Measurements from ENCODE around the gene CLCF1. TPM values are rescaled to one million over a fixed set of nuclear protein-coding genes. Genes with fewer than 3 reads are reported as not detected.

The CLCF1 gene
- total RNA-seq, 1 donor from 2014 or later = not detected

- Mint-ChIP-seq H3K27ac (ENCODE audit: unreplicated experiment) (no peak overlapping the region), H3K27me3 (ENCODE audit: unreplicated experiment) (peaks cover 20% of the 10 kb centered on the region), H3K36me3 (ENCODE audit: unreplicated experiment) (no peaks in the 10 kb centered on the region), H3K9me3 (ENCODE audit: unreplicated experiment) (no peaks in the 10 kb centered on the region), H3K4me1 (ENCODE audit: low read depth, unreplicated experiment) (peaks cover 6% of the 10 kb centered on the region), H3K4me3 (ENCODE audit: unreplicated experiment) (peak overlapping the region; percentile 46)
- DNase-seq = no peak
- no peak for TF ChIP-seq CTCF (IDR thresholded peaks at IDR 0.05; ENCODE audit: partially characterized antibody, unreplicated experiment)
These were observed 43.3 kb upstream of the CLCF1 start for GRCh38 chr11:67416416-67417335.

GRCh38 chr11:67415501-67416304 lies 42.3 kb upstream of the CLCF1 start, which contains the start of gene CARNS1:
TSS of gene CARNS1 (plus strand) at chr11:67415678. CDS start at chr11:67416200, 522 bp downstream.
- TF ChIP-seq CTCF (IDR thresholded peaks at IDR 0.05; ENCODE audit: partially characterized antibody, unreplicated experiment) = no peak
- peaks cover 19% of the 10 kb centered on the region for H3K27me3 Mint-ChIP-seq (ENCODE audit: unreplicated experiment)
- no peaks in the 10 kb centered on the region for H3K9me3 Mint-ChIP-seq (ENCODE audit: unreplicated experiment)
- H3K4me3 Mint-ChIP-seq (ENCODE audit: unreplicated experiment) = peak within 1 kb of the TSS; percentile 19
- H3K27ac Mint-ChIP-seq (ENCODE audit: unreplicated experiment) = no peak within 1 kb of the TSS
- H3K4me1 Mint-ChIP-seq (ENCODE audit: low read depth, unreplicated experiment) = peaks cover 6% of the 10 kb centered on the region
- no peak for DNase-seq
- no peaks in the 10 kb centered on the region for H3K36me3 Mint-ChIP-seq (ENCODE audit: unreplicated experiment)

GRCh38 chr11:67413266-67413849 lies 40.0 kb upstream of the CLCF1 start:
- no peaks in the 10 kb centered on the region for H3K9me3 Mint-ChIP-seq (ENCODE audit: unreplicated experiment)
- no peak for DNase-seq
- H3K4me1 Mint-ChIP-seq (ENCODE audit: low read depth, unreplicated experiment) = peaks cover 6% of the 10 kb centered on the region
- no peaks in the 10 kb centered on the region for H3K36me3 Mint-ChIP-seq (ENCODE audit: unreplicated experiment)
- peaks cover 19% of the 10 kb centered on the region for H3K27me3 Mint-ChIP-seq (ENCODE audit: unreplicated experiment)
- H3K27ac Mint-ChIP-seq (ENCODE audit: unreplicated experiment) = peak overlapping the region; percentile 55
- peak overlapping the region; percentile 44 for H3K4me3 Mint-ChIP-seq (ENCODE audit: unreplicated experiment)
- no peak for TF ChIP-seq CTCF (IDR thresholded peaks at IDR 0.05; ENCODE audit: partially characterized antibody, unreplicated experiment)

GRCh38 chr11:67412495-67413179 lies 39.2 kb upstream of the CLCF1 start:
- H3K36me3 Mint-ChIP-seq (ENCODE audit: unreplicated experiment) = no peaks in the 10 kb centered on the region
- H3K4me3 Mint-ChIP-seq (ENCODE audit: unreplicated experiment) = no peak overlapping the region
- H3K27ac Mint-ChIP-seq (ENCODE audit: unreplicated experiment) = no peak overlapping the region
- no peaks in the 10 kb centered on the region for H3K9me3 Mint-ChIP-seq (ENCODE audit: unreplicated experiment)
- TF ChIP-seq CTCF (IDR thresholded peaks at IDR 0.05; ENCODE audit: partially characterized antibody, unreplicated experiment) = no peak
- no peak for DNase-seq
- peaks cover 15% of the 10 kb centered on the region for H3K27me3 Mint-ChIP-seq (ENCODE audit: unreplicated experiment)
- H3K4me1 Mint-ChIP-seq (ENCODE audit: low read depth, unreplicated experiment) = peaks cover 6% of the 10 kb centered on the region
